B cell (primary cell): ENCODE data around the gene TMEM131. TPM values are rescaled to one million over a fixed set of nuclear protein-coding genes. Genes with fewer than 3 reads are reported as not detected.
A peak's percentile ranks its signal among the peaks of the same experiment; 100 is the strongest.

ENCODE experiments used
- ATAC-seq: fragments of 200-7000 bp; cut with Tn5 transposase; one replicate; pipeline ENCODE4 v1.10.0; 2021; ENCODE audit warnings: low read depth, mild to moderate bottlenecking, moderate number of reproducible peaks, moderate library complexity
- CTCF ChIA-PET: fragments of 350-600 bp; sonication (Branson Sonifier 250); formaldehyde crosslinking; loops from one replicate; lab custom pipeline; 2021; ENCODE audit warnings: antibody characterized with exemption, inconsistent platforms; lab: Charles Lee
- POLR2A ChIA-PET: fragments of 350-600 bp; sonication (Branson Sonifier 250); formaldehyde crosslinking; loops from one replicate; lab custom pipeline; 2021; ENCODE audit warnings: antibody characterized with exemption; lab: Charles Lee
- DNase-seq: peaks from one replicate; pipeline ENCODE4 v3.0.0; 2013
- H2AFZ ChIP-seq: 2 replicates; pipeline ENCODE4 v1.6.1; 2012; ENCODE audit warnings: mild to moderate bottlenecking, low read depth, low read length; ENCODE audit not compliant: insufficient read depth, poor library complexity, severe bottlenecking
- H3K27ac ChIP-seq, 2 donors: 1 replicate in 1 of 2; 2 replicates in 1 of 2; pipeline ENCODE4 v1.5.1; 2012 to 2013; ENCODE audit warnings: low read length in 2 of 2, mild to moderate bottlenecking in 2 of 2, moderate library complexity in 1 of 2
- H3K27me3 ChIP-seq, 4 experiments: fragments of 200-600 bp in 1 of 4; sonication (generic) in 1 of 4; replicated peaks in 1 of 4; 1 replicate in 2 of 4; 2 replicates in 2 of 4; pipeline versions ENCODE4 v1.6.1 to v1.7.0; 2013 to 2016; ENCODE audit warnings: low read length in 3 of 4, mild to moderate bottlenecking in 2 of 4, mixed read lengths in 1 of 4, moderate library complexity in 1 of 4; ENCODE audit not compliant: insufficient read depth in 4 of 4, control insufficient read depth in 3 of 4; ENCODE audit errors: control extremely low read depth in 1 of 4
- H3K36me3 ChIP-seq, 2 experiments: replicated peaks in 1 of 2; 1 replicate in 1 of 2; 2 replicates in 1 of 2; pipeline versions ENCODE4 v1.6.1 to v1.7.1; 2013; ENCODE audit warnings: low read length in 1 of 2; ENCODE audit not compliant: insufficient read depth in 2 of 2, control insufficient read depth in 1 of 2; ENCODE audit errors: control extremely low read depth in 1 of 2, extremely low read depth in 1 of 2
- H3K4me1 ChIP-seq, 2 donors: fragments of 200-600 bp in 1 of 2; sonication (generic) in 1 of 2; 1 replicate in 1 of 2; 2 replicates in 1 of 2; pipeline versions ENCODE4 v1.5.1 to v1.6.1; 2013 to 2017; ENCODE audit warnings: low read length in 2 of 2; ENCODE audit not compliant: control insufficient read depth in 2 of 2, insufficient read depth in 2 of 2
- H3K4me2 ChIP-seq: replicated peaks from 2 replicates; pipeline ENCODE3; 2012; ENCODE audit warnings: mild to moderate bottlenecking, low read depth, low read length; ENCODE audit not compliant: poor library complexity, severe bottlenecking
- H3K4me3 ChIP-seq, 5 experiments: fragments of 200-600 bp in 1 of 5; sonication (generic) in 1 of 5; 1 replicate in 3 of 5; 2 replicates in 2 of 5; pipeline versions ENCODE4 v1.5.1 to v1.7.0; 2011 to 2016; ENCODE audit warnings: low read length in 4 of 5, mild to moderate bottlenecking in 4 of 5, low read depth in 2 of 5, control low read depth in 1 of 5, moderate library complexity in 1 of 5; ENCODE audit not compliant: insufficient read depth in 1 of 5; ENCODE audit errors: control extremely low read depth in 1 of 5, extremely low read depth in 1 of 5
- H3K79me2 ChIP-seq: fragments of 200-600 bp; sonication (generic); one replicate; pipeline ENCODE4 v1.6.0; 2016; ENCODE audit warnings: low read length; ENCODE audit not compliant: control insufficient read depth, insufficient read depth
- H3K9ac ChIP-seq: fragments of 200-600 bp; sonication (generic); 2 replicates; pipeline ENCODE4 v1.6.1; 2017; ENCODE audit warnings: mild to moderate bottlenecking, low read length, moderate library complexity
- H3K9me3 ChIP-seq, 3 donors: one replicate each; pipeline versions ENCODE4 v1.6.1 to v1.7.1; 2013; ENCODE audit warnings: low read length in 2 of 3; ENCODE audit not compliant: control insufficient read depth in 2 of 3, insufficient read depth in 1 of 3; ENCODE audit errors: control extremely low read depth in 1 of 3
- H4K20me1 ChIP-seq: 2 replicates; pipeline ENCODE4 v1.6.0; 2012; ENCODE audit warnings: mild to moderate bottlenecking, low read length; ENCODE audit not compliant: insufficient read depth, control insufficient read depth, poor library complexity, severe bottlenecking
- H3K27ac Mint-ChIP-seq: one replicate; pipeline ENCODE4 v1.8.0; 2021; ENCODE audit warnings: mixed read lengths
- H3K27me3 Mint-ChIP-seq: one replicate; pipeline ENCODE4 v1.8.0; 2021; ENCODE audit warnings: mixed read lengths
- H3K4me1 Mint-ChIP-seq: one replicate; pipeline ENCODE4 v1.8.0; 2021; ENCODE audit warnings: mixed read lengths
- H3K4me3 Mint-ChIP-seq: one replicate; pipeline ENCODE4 v1.8.0; 2021; ENCODE audit warnings: mixed read lengths
- H3K9me3 Mint-ChIP-seq: one replicate; pipeline ENCODE4 v1.8.0; 2022; ENCODE audit warnings: mixed read lengths; ENCODE audit not compliant: insufficient read depth
- CTCF ChIP-seq: fragments of 200-600 bp; IDR thresholded peaks from one replicate; pipeline ENCODE4 v1.8.0; 2022; ENCODE audit warnings: antibody characterized with exemption, mild to moderate bottlenecking
- EZH2 ChIP-seq: IDR thresholded peaks from 2 replicates; pipeline ENCODE4 v1.6.1; 2012; ENCODE audit warnings: borderline replicate concordance, low read depth, mild to moderate bottlenecking, moderate library complexity, low read length; ENCODE audit not compliant: insufficient read depth, poor library complexity, severe bottlenecking
- WGBS: methylation state at CpG from one replicate; pipeline ENCODE4 v1.1.5; 2013; ENCODE audit warnings: missing lambda C conversion rate; ENCODE audit not compliant: insufficient coverage; 5-methylcytosine and 5-hydroxymethylcytosine counted together
- intact Hi-C: fragments of 100-400 bp; cut with micrococcal nuclease; formaldehyde crosslinking; loops from one replicate; pipeline ENCODE4 v1.10.0; 2022
- polyA plus RNA-seq: library from polyadenylated mRNA; depleted of rRNA; stranded (reverse); fragments of >200 nt; gene quantifications from 2 replicates; pipeline ENCODE4 v1.2.3, GENCODE V29; 2012
- total RNA-seq, 2 donors: library from RNA; stranded (reverse); fragments of 120-200 nt in 1 of 2; gene quantifications; 1 replicate in 1 of 2; 2 replicates in 1 of 2; pipeline versions ENCODE4 v1.2.3 to v1.2.4, GENCODE V29; 2013 to 2022

The TMEM131 gene
- total and polyA plus RNA-seq, 2 donors (not counting 1 experiment from before 2014, with no cell fraction given): 24.3 to 101 TPM

GRCh38 chr2:97950329-97951154 is 45.2 kb downstream of the TMEM131 start:
- Histone ChIP-seq H3K27me3 (no peaks in the 10 kb centered on the region), H2AFZ (no peak overlapping the region), H4K20me1 (peaks cover 45% of the 10 kb centered on the region), H3K9ac (no peak overlapping the region), H3K27ac (no peak overlapping the region), H3K36me3 (peaks cover 0 to 2% of the 10 kb centered on the region in 2 experiments), H3K79me2 (peaks cover 100% of the 10 kb centered on the region), H3K9me3 (peaks cover 0 to 1% (median 0%) of the 10 kb centered on the region in 3 donors), H3K4me3 (no peak overlapping the region), H3K4me2 (peak overlapping the region; percentile 5), H3K4me1 (peaks cover 28 to 54% of the 10 kb centered on the region in 2 donors)
- DNase-seq (no peak), ATAC-seq (no peak)
- H3K27me3 Mint-ChIP-seq: no peaks in the 10 kb centered on the region
- H3K4me1 Mint-ChIP-seq: peaks cover 83% of the 10 kb centered on the region
- H3K9me3 Mint-ChIP-seq: no peaks in the 10 kb centered on the region
- peak overlapping the region; percentile 33 for H3K27ac Mint-ChIP-seq
- H3K4me3 Mint-ChIP-seq: peak overlapping the region; percentile 11
- WGBS: no CpG with 5 or more reads among the region's 3 CpGs
- no peak for TF ChIP-seq EZH2
- no peak for TF ChIP-seq CTCF
- intact Hi-C loops: loop anchor here (2.0 to 5.0 kb wide), 2 partner anchors 14 to 42 kb away; no protein-coding TSS in a partner anchor
- ChIA-PET CTCF (interaction anchor here (1.5 kb wide), 1 partner anchor 18 kb away, joined by 6 read pairs; no protein-coding TSS in a partner anchor), POLR2A (interaction anchor here (0.5 to 0.9 kb wide), 2 partner anchors 14 to 50 kb away, joined by 3 to 4 read pairs; no protein-coding TSS in a partner anchor)

GRCh38 chr2:97948926-97949325 is 46.8 kb downstream of the TMEM131 start:
- Histone ChIP-seq H3K9ac (no peak overlapping the region), H3K4me2 (no peak overlapping the region), H3K79me2 (peaks cover 100% of the 10 kb centered on the region), H3K4me3 (no peak overlapping the region), H3K9me3 (peaks cover 0 to 1% (median 0%) of the 10 kb centered on the region in 3 donors), H3K27ac (no peak overlapping the region), H2AFZ (no peak overlapping the region), H4K20me1 (peaks cover 56% of the 10 kb centered on the region), H3K27me3 (no peaks in the 10 kb centered on the region), H3K4me1 (peaks cover 23 to 43% of the 10 kb centered on the region in 2 donors), H3K36me3 (peaks cover 0 to 2% of the 10 kb centered on the region in 2 experiments)
- CTCF ChIA-PET: no interaction called here
- POLR2A ChIA-PET: no interaction called here
- H3K9me3 Mint-ChIP-seq: no peaks in the 10 kb centered on the region
- DNase-seq (no peak), ATAC-seq (no peak)
- no CpG with 5 or more reads among the region's 4 CpGs for WGBS
- H3K27me3 Mint-ChIP-seq: no peaks in the 10 kb centered on the region
- H3K4me1 Mint-ChIP-seq: peaks cover 83% of the 10 kb centered on the region
- H3K4me3 Mint-ChIP-seq: peak overlapping the region; percentile 40
- intact Hi-C loops: no loop called here
- H3K27ac Mint-ChIP-seq: peak overlapping the region; percentile 69
- TF ChIP-seq CTCF (no peak), EZH2 (no peak)
